ENCODE results near the gene CTDSP1. TPM values are rescaled to one million over a fixed set of nuclear protein-coding genes. Genes with fewer than 3 reads are reported as not detected.

The CTDSP1 gene
- polyA plus RNA-seq, 1 of the 3 experiments (the other 2 are of a cell fraction): 88.0 TPM

DNA sequence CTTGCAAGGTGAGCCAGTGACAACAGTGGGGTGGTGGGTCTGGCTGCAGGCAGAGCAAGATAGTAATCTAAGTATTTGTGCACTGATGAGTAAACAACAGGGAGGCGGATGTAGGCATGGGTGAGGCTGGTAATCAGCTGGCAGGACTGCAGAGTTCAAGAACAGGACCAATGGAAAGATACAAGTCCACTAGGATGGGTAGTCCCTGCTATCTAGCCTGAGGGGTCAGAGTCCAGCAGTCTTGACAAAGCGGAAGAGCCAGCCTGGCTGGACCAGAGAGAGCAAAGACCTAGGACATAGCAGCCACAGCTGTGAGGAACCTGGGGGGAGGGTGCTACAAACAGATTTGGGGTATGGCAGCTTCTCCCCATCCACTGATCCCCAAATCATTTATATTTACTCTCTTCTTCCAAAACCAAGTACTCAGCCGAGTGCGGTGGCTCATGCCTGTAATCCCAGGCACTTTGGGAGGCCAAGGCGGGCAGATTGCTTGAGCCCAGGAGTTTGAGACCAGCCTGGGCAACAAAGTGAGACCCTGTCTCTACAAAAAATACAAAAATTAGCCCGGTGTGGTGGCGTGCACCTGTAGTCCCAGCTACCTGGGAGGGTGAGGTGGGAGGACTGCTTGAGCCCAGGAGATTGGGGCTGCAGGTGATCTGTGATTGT, 45.2 kb downstream of the CTDSP1 start:
- no peak for TF ChIP-seq TEAD4 (IDR thresholded peaks at IDR 0.05; ENCODE audit: borderline replicate concordance, insufficient read depth)
- TF ChIP-seq RFX5 (IDR thresholded peaks at IDR 0.05; ENCODE audit: low read length): no peak
- TF ChIP-seq, protein P1, sequence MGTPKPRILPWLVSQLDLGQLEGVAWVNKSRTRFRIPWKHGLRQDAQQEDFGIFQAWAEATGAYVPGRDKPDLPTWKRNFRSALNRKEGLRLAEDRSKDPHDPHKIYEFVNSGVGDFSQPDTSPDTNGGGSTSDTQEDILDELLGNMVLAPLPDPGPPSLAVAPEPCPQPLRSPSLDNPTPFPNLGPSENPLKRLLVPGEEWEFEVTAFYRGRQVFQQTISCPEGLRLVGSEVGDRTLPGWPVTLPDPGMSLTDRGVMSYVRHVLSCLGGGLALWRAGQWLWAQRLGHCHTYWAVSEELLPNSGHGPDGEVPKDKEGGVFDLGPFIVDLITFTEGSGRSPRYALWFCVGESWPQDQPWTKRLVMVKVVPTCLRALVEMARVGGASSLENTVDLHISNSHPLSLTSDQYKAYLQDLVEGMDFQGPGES (IDR thresholded peaks at IDR 0.05; ENCODE audit: low read depth, low read length): no peak
- no peak for TF ChIP-seq RXRA (IDR thresholded peaks at IDR 0.05; ENCODE audit: borderline replicate concordance, low read depth)
- no peak for TF ChIP-seq NFIC (IDR thresholded peaks at IDR 0.05; ENCODE audit: borderline replicate concordance)
- no peak for TF ChIP-seq SMC3 (IDR thresholded peaks at IDR 0.05; ENCODE audit: low read depth, low read length)
- TF ChIP-seq ZBTB33 (IDR thresholded peaks at IDR 0.05; ENCODE audit: borderline replicate concordance, low read depth): no peak
- TF ChIP-seq, protein P2, sequence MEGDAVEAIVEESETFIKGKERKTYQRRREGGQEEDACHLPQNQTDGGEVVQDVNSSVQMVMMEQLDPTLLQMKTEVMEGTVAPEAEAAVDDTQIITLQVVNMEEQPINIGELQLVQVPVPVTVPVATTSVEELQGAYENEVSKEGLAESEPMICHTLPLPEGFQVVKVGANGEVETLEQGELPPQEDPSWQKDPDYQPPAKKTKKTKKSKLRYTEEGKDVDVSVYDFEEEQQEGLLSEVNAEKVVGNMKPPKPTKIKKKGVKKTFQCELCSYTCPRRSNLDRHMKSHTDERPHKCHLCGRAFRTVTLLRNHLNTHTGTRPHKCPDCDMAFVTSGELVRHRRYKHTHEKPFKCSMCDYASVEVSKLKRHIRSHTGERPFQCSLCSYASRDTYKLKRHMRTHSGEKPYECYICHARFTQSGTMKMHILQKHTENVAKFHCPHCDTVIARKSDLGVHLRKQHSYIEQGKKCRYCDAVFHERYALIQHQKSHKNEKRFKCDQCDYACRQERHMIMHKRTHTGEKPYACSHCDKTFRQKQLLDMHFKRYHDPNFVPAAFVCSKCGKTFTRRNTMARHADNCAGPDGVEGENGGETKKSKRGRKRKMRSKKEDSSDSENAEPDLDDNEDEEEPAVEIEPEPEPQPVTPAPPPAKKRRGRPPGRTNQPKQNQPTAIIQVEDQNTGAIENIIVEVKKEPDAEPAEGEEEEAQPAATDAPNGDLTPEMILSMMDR (IDR thresholded peaks at IDR 0.05): no peak
- no peak for TF ChIP-seq POLR2AphosphoS5 (IDR thresholded peaks at IDR 0.05; ENCODE audit: low read depth, low read length)
- TF ChIP-seq USF2 (IDR thresholded peaks at IDR 0.05; ENCODE audit: borderline replicate concordance, low read depth, low read length): no peak
- no peak for TF ChIP-seq TCF12 (IDR thresholded peaks at IDR 0.05)
- TF ChIP-seq EP300 (IDR thresholded peaks at IDR 0.05; ENCODE audit: borderline replicate concordance in 1 of 2, low read depth in 1 of 2, low read length in 1 of 2): no peak
- no peak for TF ChIP-seq NRF1 (IDR thresholded peaks at IDR 0.05; ENCODE audit: low read depth, low read length)
- TF ChIP-seq FOSL2 (IDR thresholded peaks at IDR 0.05; ENCODE audit: borderline replicate concordance, low read depth): no peak
- no peak for TF ChIP-seq ELF1 (IDR thresholded peaks at IDR 0.05)
- 92% methylated on average over 6 of the region's 7 CpGs for WGBS (ENCODE audit: low lambda C conversion rate)

More for the DNA sequence above, 45.2 kb downstream of the CTDSP1 start:
- Histone ChIP-seq H3K36me3 (replicated peaks in 1 of 2; ENCODE audit: control insufficient read depth in 1 of 2, insufficient read depth in 2 of 2, low read length in 1 of 2) (peaks cover 0 to 3% of the 10 kb centered on the region in 2 experiments), H3K79me2 (ENCODE audit: insufficient read depth) (no peaks in the 10 kb centered on the region), H3K27ac (ENCODE audit: low read depth in 2 of 2, low read length in 1 of 2) (no peak overlapping the region), H3F3A (replicated peaks; ENCODE audit: insufficient read depth) (no peaks in the 10 kb centered on the region), H3K27me3 (ENCODE audit: insufficient read depth) (no peaks in the 10 kb centered on the region), H3K4me3 (ENCODE audit: low read depth in 2 of 2, low read length in 1 of 2) (no peak overlapping the region), H3K9ac (no peak overlapping the region), H2AFZ (ENCODE audit: low read depth) (no peak overlapping the region), H4K20me1 (ENCODE audit: insufficient read depth) (no peaks in the 10 kb centered on the region), H3K4me2 (no peak overlapping the region), H3K9me2 (no peaks in the 10 kb centered on the region), H3K4me1 (ENCODE audit: control insufficient read depth in 1 of 2, insufficient read depth in 2 of 2, low read depth in 1 of 2, low read length in 1 of 2) (no peaks in the 10 kb centered on the region; a peak in 1 of 4 replicates), H3K9me3 (no peaks in the 10 kb centered on the region)
- CTCF ChIA-PET: no interaction called here
- DNase-seq: no peak
- POLR2A ChIA-PET: no interaction called here
